K562 (cell line): ENCODE data around the gene SLC30A1. TPM values are rescaled to one million over a fixed set of nuclear protein-coding genes. Genes with fewer than 3 reads are reported as not detected.

Experiments used
- CAMTA2 ChIP-seq: fragments of 250-450 bp; sonication (Bioruptor Pico); conservative IDR thresholded peaks from 2 replicates; pipeline ENCODE4 v1.5.1; 2022
- ELF1 ChIP-seq: fragments of 200-800 bp; sonication (Bioruptor generic); IDR thresholded peaks from 2 replicates; pipeline ENCODE4 v1.6.1; 2016; ENCODE audit warnings: missing genetic modification characterization, missing compliant biosample characterization
- MEF2D ChIP-seq: conservative IDR thresholded peaks from 2 replicates; pipeline ENCODE4 v1.6.1; 2016; ENCODE audit warnings: low read depth, missing genetic modification characterization, missing compliant biosample characterization
- RAD21 ChIP-seq, 2 experiments: fragments of 250-450 bp in 1 of 2; fragments of 450-650 bp in 1 of 2; sonication (Bioruptor Pico) in 1 of 2; formaldehyde crosslinking in 1 of 2; IDR thresholded peaks in 1 of 2; conservative IDR thresholded peaks in 1 of 2; 2 replicates each; pipeline versions ENCODE4 v1.4.0 to v1.8.0; 2020 to 2022; ENCODE audit warnings: mild to moderate bottlenecking in 2 of 2, moderate library complexity in 1 of 2
- TRIM25 ChIP-seq: fragments of 450-650 bp; IDR thresholded peaks from 2 replicates; pipeline ENCODE4 v1.7.0; 2016; ENCODE audit warnings: borderline replicate concordance
- XRCC4 ChIP-seq: IDR thresholded peaks from one replicate; pipeline ENCODE4 v1.6.1; 2011; ENCODE audit not compliant: insufficient read depth, insufficient read length; ENCODE audit errors: extremely low read depth
- ZFP1 ChIP-seq: fragments of 450-650 bp; formaldehyde crosslinking; IDR thresholded peaks from 2 replicates; pipeline ENCODE4 v1.4.0; 2020; ENCODE audit warnings: mild to moderate bottlenecking, mixed read lengths
- ZNF609 ChIP-seq: sonication (generic); formaldehyde crosslinking; IDR thresholded peaks from 2 replicates; pipeline ENCODE4 v1.8.1; 2023; ENCODE audit warnings: missing genetic modification reagents, mild to moderate bottlenecking, borderline replicate concordance
- ZNF639 ChIP-seq, 2 experiments: fragments of 200-800 bp in 1 of 2; sonication (Bioruptor generic) in 1 of 2; sonication (generic) in 1 of 2; formaldehyde crosslinking in 1 of 2; IDR thresholded peaks in 1 of 2; conservative IDR thresholded peaks in 1 of 2; 2 replicates each; pipeline versions ENCODE4 v1.5.0 to v1.6.1; 2016 to 2020; ENCODE audit warnings: missing compliant biosample characterization in 1 of 2, missing genetic modification characterization in 1 of 2, missing genetic modification reagents in 1 of 2
- polyA plus RNA-seq, 8 experiments: library from polyadenylated mRNA; depleted of rRNA in 4 of 8; stranded (reverse) in 5 of 8; unstranded in 3 of 8; fragments of >200 nt; fragmentation: Nextera tagmentation in 2 of 8; fragmentation: Illumina TruSeq in 1 of 8; extraction: Ambion mirVana in 2 of 8; extraction: Trizol in 1 of 8; gene quantifications; 2 replicates each; pipeline versions ENCODE4 v1.2.1 to v1.2.3, GENCODE V29; 2011 to 2014; ENCODE audit warnings: inconsistent platforms in 1 of 8, missing spikeins in 1 of 8
- total RNA-seq, 7 experiments: library from RNA; depleted of rRNA in 6 of 7; stranded (reverse); fragments of >200 nt in 6 of 7; fragmentation: Illumina TruSeq in 2 of 7; extraction: Trizol in 2 of 7; gene quantifications; 2 replicates each; pipeline versions ENCODE4 v1.2.1 to v1.2.3, GENCODE V29; 2011 to 2021; ENCODE audit warnings: low replicate concordance in 1 of 7

The SLC30A1 gene
- total and polyA plus RNA-seq, 9 of the 15 experiments (the other 6 are each of a cell fraction or from before 2014, with no cell fraction given), result 4.1 to 14.4 (median 6.6) TPM

- TF ChIP-seq MEF2D (tag) (no peak), ZNF639 (CRISPR knock-in tag; conservative IDR thresholded peaks at IDR 0.05 in 1 of 2, IDR thresholded peaks at IDR 0.05 in 1 of 2) (no peak), ZFP1 (CRISPR knock-in tag) (no peak), ELF1 (tag) (peak; percentile 40; the same call in 1 of the 2 replicates), TRIM25 (no peak), XRCC4 (no peak), ZNF609 (CRISPR knock-in tag) (no peak; the same call in 1 of the 2 replicates), RAD21 (CRISPR knock-in tag; conservative IDR thresholded peaks at IDR 0.05 in 1 of 2, IDR thresholded peaks at IDR 0.05 in 1 of 2) (0 out of 4 replicates have a peak, but pooled peaks of 1 of the 2 experiments have one; percentile 13), CAMTA2 (CRISPR knock-in tag) (no peak)
These were observed 11.1 kb upstream of the SLC30A1 start (continued) for GRCh38 chr1:211589782-211590721.
